CD14-positive monocyte (primary cell): ENCODE data around the gene POLR2B. TPM values are rescaled to one million over a fixed set of nuclear protein-coding genes. Genes with fewer than 3 reads are reported as not detected.

ENCODE experiments used
- DNase-seq, 3 donors: peaks; one replicate each; pipeline ENCODE4 v3.0.0-alpha.2; 2011 to 2022
- H2AFZ ChIP-seq: 2 replicates; pipeline ENCODE4 v1.6.0; 2012; ENCODE audit warnings: mild to moderate bottlenecking, low read depth, low read length, inconsistent platforms; ENCODE audit not compliant: insufficient read depth, poor library complexity, severe bottlenecking
- H3K27ac ChIP-seq, 2 donors: 1 replicate in 1 of 2; 2 replicates in 1 of 2; pipeline ENCODE4 v1.5.1; 2012 to 2013; ENCODE audit warnings: low read length in 2 of 2, control low read depth in 1 of 2, inconsistent platforms in 1 of 2, low read depth in 1 of 2, mild to moderate bottlenecking in 1 of 2
- H3K27me3 ChIP-seq, 2 donors: one replicate each; pipeline versions ENCODE4 v1.6.0 to v1.6.1; 2011 to 2013; ENCODE audit warnings: low read length in 2 of 2; ENCODE audit not compliant: control insufficient read depth in 2 of 2, insufficient read depth in 2 of 2
- H3K36me3 ChIP-seq, 2 donors: replicated peaks in 1 of 2; 1 replicate in 1 of 2; 2 replicates in 1 of 2; pipeline versions ENCODE4 v1.5.1 to v1.6.1; 2012 to 2013; ENCODE audit warnings: low read length in 2 of 2, control low read depth in 1 of 2, inconsistent platforms in 1 of 2, mild to moderate bottlenecking in 1 of 2; ENCODE audit not compliant: insufficient read depth in 2 of 2, control insufficient read depth in 1 of 2
- H3K4me1 ChIP-seq, 2 donors: 1 replicate in 1 of 2; 2 replicates in 1 of 2; pipeline versions ENCODE4 v1.5.1 to v1.6.1; 2012 to 2013; ENCODE audit warnings: low read length in 2 of 2, control low read depth in 1 of 2, inconsistent platforms in 1 of 2, mild to moderate bottlenecking in 1 of 2, moderate library complexity in 1 of 2; ENCODE audit not compliant: insufficient read depth in 2 of 2, control insufficient read depth in 1 of 2
- H3K4me2 ChIP-seq: replicated peaks from 2 replicates; pipeline ENCODE3; 2012; ENCODE audit warnings: low read length, moderate library complexity, mild to moderate bottlenecking; ENCODE audit not compliant: poor library complexity, severe bottlenecking; ENCODE audit errors: extremely low read depth
- H3K4me3 ChIP-seq, 3 experiments: fragments of 200-600 bp in 1 of 3; sonication (generic) in 1 of 3; replicated peaks in 1 of 3; 1 replicate in 2 of 3; 2 replicates in 1 of 3; pipeline ENCODE4 v1.5.1; 2011 to 2013; ENCODE audit warnings: low read length in 3 of 3, mild to moderate bottlenecking in 3 of 3, control low read depth in 2 of 3, low read depth in 2 of 3, inconsistent platforms in 1 of 3, moderate library complexity in 1 of 3
- H3K79me2 ChIP-seq: 2 replicates; pipeline ENCODE4 v1.6.0; 2012; ENCODE audit warnings: mild to moderate bottlenecking, control low read depth, inconsistent platforms, low read length, moderate library complexity; ENCODE audit not compliant: insufficient read depth
- H3K9ac ChIP-seq: 2 replicates; pipeline ENCODE4 v1.6.0; 2017; ENCODE audit warnings: low read length, mild to moderate bottlenecking; ENCODE audit not compliant: insufficient read depth, poor library complexity, severe bottlenecking
- H3K9me3 ChIP-seq, 2 donors: replicated peaks in 1 of 2; 1 replicate in 1 of 2; 2 replicates in 1 of 2; pipeline versions ENCODE4 v1.5.1 to v1.6.1; 2012 to 2013; ENCODE audit warnings: low read length in 2 of 2, control low read depth in 1 of 2; ENCODE audit not compliant: control insufficient read depth in 1 of 2, insufficient read depth in 1 of 2
- H4K20me1 ChIP-seq: 2 replicates; pipeline ENCODE4 v1.6.0; 2012; ENCODE audit warnings: mild to moderate bottlenecking, low read length, control low read depth, moderate library complexity; ENCODE audit not compliant: insufficient read depth
- H3K27ac Mint-ChIP-seq, 7 donors: one replicate each; pipeline ENCODE4 v1.8.0; 2020; ENCODE audit warnings: mild to moderate bottlenecking in 7 of 7, mixed read lengths in 7 of 7, moderate library complexity in 6 of 7, inconsistent platforms in 2 of 7
- H3K27me3 Mint-ChIP-seq, 3 donors: one replicate each; pipeline ENCODE4 v1.8.0; 2021 to 2022; ENCODE audit warnings: low read depth in 3 of 3, mild to moderate bottlenecking in 3 of 3, mixed read lengths in 3 of 3, moderate library complexity in 3 of 3, inconsistent platforms in 1 of 3
- H3K36me3 Mint-ChIP-seq, 2 donors: one replicate each; pipeline ENCODE4 v1.8.0; 2020; ENCODE audit warnings: mixed read lengths in 2 of 2, inconsistent platforms in 1 of 2, mild to moderate bottlenecking in 1 of 2
- H3K4me1 Mint-ChIP-seq: one replicate; pipeline ENCODE4 v1.8.0; 2020; ENCODE audit warnings: mild to moderate bottlenecking, mixed read lengths
- H3K4me3 Mint-ChIP-seq, 2 donors: one replicate each; pipeline ENCODE4 v1.8.0; 2020; ENCODE audit warnings: mild to moderate bottlenecking in 2 of 2, mixed read lengths in 2 of 2, moderate library complexity in 1 of 2
- H3K9me3 Mint-ChIP-seq, 7 donors: one replicate each; pipeline ENCODE4 v1.8.0; 2020 to 2022; ENCODE audit warnings: mixed read lengths in 7 of 7, mild to moderate bottlenecking in 6 of 7, moderate library complexity in 6 of 7, inconsistent platforms in 2 of 7
- WGBS: methylation state at CpG from one replicate; pipeline ENCODE4 v1.1.5; 2013; ENCODE audit warnings: missing lambda C conversion rate; ENCODE audit not compliant: insufficient coverage; 5-methylcytosine and 5-hydroxymethylcytosine counted together
- intact Hi-C, 2 donors: fragments of 100-400 bp; cut with micrococcal nuclease; formaldehyde crosslinking; loops; one replicate each; pipeline versions ENCODE4 v1.15.0 to v1.15.1; 2023
- polyA plus RNA-seq, 3 donors: library from polyadenylated mRNA; depleted of rRNA in 1 of 3; unstranded in 2 of 3; stranded (reverse) in 1 of 3; fragments of 300-500 nt in 2 of 3; fragments of >200 nt in 1 of 3; fragmentation: Illumina TruSeq in 2 of 3; gene quantifications; 1 replicate in 2 of 3; 2 replicates in 1 of 3; pipeline ENCODE4 v1.2.3, GENCODE V29; 2012 to 2021
- TF ChIP-seq, protein P1 (sequence below): fragments of 200-600 bp; IDR thresholded peaks from one replicate; pipeline ENCODE4 v1.8.0; 2022; ENCODE audit warnings: antibody characterized with exemption, mild to moderate bottlenecking

POLR2B gene
- polyA plus RNA-seq, 3 donors = 29.0 to 42.1 (median 36.1) TPM

DNA sequence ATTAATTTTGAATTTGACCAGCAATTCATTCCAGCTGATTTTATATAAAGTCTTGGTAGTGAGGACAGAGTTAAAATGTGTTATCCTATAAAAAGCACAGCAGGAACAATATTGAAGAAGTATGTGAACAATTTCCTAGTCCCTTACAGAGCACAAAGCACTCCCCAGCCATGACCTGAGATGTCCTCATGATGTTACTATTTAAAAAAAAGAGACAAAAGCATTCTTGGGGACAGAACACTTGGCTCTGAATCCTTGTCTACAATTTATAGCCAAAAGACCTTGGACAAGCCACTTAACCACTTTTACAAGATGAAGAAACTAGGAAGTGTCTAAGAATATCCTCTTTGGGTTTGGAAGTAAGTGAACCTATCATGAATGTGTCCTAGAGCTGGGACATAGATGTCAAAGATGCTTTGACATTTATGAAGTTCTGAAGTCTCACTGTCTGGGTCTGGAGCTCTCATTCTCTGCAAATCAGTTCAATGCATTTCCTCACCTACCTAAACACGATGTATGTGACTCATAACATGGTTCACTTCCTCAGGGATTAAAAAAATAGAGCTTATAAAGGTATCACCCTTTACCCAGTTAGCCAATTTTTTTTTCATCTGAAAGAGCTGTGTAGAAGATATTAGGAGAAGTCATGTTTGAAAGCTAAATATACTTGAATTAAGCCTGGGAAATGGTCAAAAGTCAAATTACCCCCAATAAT lies 70.1 kb downstream of the POLR2B start:
- Histone ChIP-seq H3K27ac (no peak overlapping the region), H3K9ac (no peak overlapping the region), H3K9me3 (peaks cover 0 to 2% of the 10 kb centered on the region in 2 donors), H3K79me2 (peaks cover 11% of the 10 kb centered on the region), H3K4me3 (no peak overlapping the region), H3K4me1 (peaks cover 22% of the 10 kb centered on the region in 2 donors), H4K20me1 (no peaks in the 10 kb centered on the region), H2AFZ (no peak overlapping the region), H3K4me2 (no peak overlapping the region), H3K27me3 (no peaks in the 10 kb centered on the region), H3K36me3 (no peaks in the 10 kb centered on the region)
- WGBS = no CpG with 5 or more reads among the region's 1 CpG
- peaks cover 20% of the 10 kb centered on the region for H3K4me1 Mint-ChIP-seq
- intact Hi-C loops = no loop called here
- H3K27ac Mint-ChIP-seq = no peak overlapping the region
- TF ChIP-seq, protein P1, sequence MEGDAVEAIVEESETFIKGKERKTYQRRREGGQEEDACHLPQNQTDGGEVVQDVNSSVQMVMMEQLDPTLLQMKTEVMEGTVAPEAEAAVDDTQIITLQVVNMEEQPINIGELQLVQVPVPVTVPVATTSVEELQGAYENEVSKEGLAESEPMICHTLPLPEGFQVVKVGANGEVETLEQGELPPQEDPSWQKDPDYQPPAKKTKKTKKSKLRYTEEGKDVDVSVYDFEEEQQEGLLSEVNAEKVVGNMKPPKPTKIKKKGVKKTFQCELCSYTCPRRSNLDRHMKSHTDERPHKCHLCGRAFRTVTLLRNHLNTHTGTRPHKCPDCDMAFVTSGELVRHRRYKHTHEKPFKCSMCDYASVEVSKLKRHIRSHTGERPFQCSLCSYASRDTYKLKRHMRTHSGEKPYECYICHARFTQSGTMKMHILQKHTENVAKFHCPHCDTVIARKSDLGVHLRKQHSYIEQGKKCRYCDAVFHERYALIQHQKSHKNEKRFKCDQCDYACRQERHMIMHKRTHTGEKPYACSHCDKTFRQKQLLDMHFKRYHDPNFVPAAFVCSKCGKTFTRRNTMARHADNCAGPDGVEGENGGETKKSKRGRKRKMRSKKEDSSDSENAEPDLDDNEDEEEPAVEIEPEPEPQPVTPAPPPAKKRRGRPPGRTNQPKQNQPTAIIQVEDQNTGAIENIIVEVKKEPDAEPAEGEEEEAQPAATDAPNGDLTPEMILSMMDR = no peak
- no peak for DNase-seq
- H3K36me3 Mint-ChIP-seq = peaks cover 3 to 8% of the 10 kb centered on the region in 2 donors
- peaks cover 0 to 3% (median 0%) of the 10 kb centered on the region in 3 donors for H3K27me3 Mint-ChIP-seq
- no peak overlapping the region for H3K4me3 Mint-ChIP-seq
- H3K9me3 Mint-ChIP-seq = peaks cover 0 to 8% (median 3%) of the 10 kb centered on the region in 7 donors

DNA sequence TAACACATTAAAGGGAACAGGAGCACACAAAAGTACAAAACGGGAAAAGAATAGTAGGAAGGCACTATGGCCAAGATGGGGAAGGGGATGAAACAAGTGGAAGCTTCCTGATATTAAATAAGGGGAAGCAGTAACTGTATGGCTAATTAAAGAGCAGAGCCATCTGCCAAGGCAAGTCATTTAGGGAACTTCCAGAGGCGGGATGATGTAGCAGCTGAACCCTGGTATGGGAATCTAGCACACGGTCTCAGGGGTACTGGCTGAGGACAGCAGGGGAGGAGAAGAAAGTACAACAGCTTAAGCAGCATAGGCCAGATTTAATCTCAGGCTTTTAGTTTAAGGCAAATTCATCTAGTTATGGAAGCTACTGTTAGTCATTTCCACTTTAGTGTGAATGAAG lies 72.4 kb downstream of the POLR2B start:
- TF ChIP-seq, protein P1 = no peak
- peaks cover 0 to 10% (median 3%) of the 10 kb centered on the region in 7 donors for H3K9me3 Mint-ChIP-seq
- H3K27me3 Mint-ChIP-seq = peaks cover 0 to 2% (median 0%) of the 10 kb centered on the region in 3 donors
- intact Hi-C loops = no loop called here
- Histone ChIP-seq H3K27me3 (no peaks in the 10 kb centered on the region), H3K4me2 (peak overlapping the region; percentile 14), H3K9ac (no peak overlapping the region), H3K4me3 (no peak overlapping the region), H3K4me1 (peaks cover 22% of the 10 kb centered on the region in 2 donors), H3K9me3 (peaks cover 0 to 2% of the 10 kb centered on the region in 2 donors), H3K79me2 (peaks cover 25% of the 10 kb centered on the region), H4K20me1 (no peaks in the 10 kb centered on the region), H3K27ac (peak overlapping the region; percentile 35 to 68), H2AFZ (no peak overlapping the region), H3K36me3 (no peaks in the 10 kb centered on the region)
- WGBS = 6% methylated on average over 3 of the region's 3 CpGs
- peaks cover 8 to 21% of the 10 kb centered on the region in 2 donors for H3K36me3 Mint-ChIP-seq
- peak; percentile 57 to 90 (median 70) for DNase-seq
- H3K4me1 Mint-ChIP-seq = peaks cover 20% of the 10 kb centered on the region
- H3K27ac Mint-ChIP-seq = peak overlapping the region; percentile 76 to 99 (median 86)
- peak overlapping the region in 1 of 2 donors; percentile 47 for H3K4me3 Mint-ChIP-seq
